Right renal cortex interstitium (tissue), 3 donors: ENCODE measurements around the gene TXNDC11. TPM values are rescaled to one million over a fixed set of nuclear protein-coding genes. Genes with fewer than 3 reads are reported as not detected.

Source experiments
- DNase-seq, 3 donors: peaks; one replicate each; pipeline ENCODE4 v3.0.0-alpha.2; 2013; ENCODE audit warnings: low read depth in 3 of 3, low spot score in 2 of 3
- polyA plus RNA-seq, 3 donors: library from polyadenylated mRNA; unstranded; fragments of 120-200 nt; gene quantifications; one replicate each; pipeline ENCODE4 v1.2.1, GENCODE V29; 2013; ENCODE audit not compliant: insufficient read length in 3 of 3

The TXNDC11 gene
- polyA plus RNA-seq, 3 donors: 40.2 to 42.1 (median 40.5) TPM

DNA sequence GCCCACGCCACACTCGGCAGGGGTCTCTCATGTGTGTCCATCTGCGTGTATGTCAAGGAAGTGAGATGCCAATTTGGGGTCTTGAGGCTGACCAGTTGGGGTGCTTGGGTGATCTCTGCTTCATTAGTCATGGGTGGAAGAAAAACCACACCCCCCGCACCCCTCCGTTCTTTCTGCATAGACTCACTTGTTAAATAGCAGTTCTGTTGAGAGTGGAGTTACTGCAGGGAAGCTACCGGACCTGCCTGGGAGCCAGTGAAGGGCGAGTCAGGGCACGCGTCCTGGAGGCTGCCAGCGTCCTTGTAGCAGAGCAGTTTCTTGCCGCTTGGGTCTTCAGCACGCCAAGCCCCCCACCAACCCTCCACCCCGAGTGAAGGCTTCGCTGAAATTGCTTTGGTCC lies 65.9 kb downstream of the TXNDC11 start:
- DNase-seq: no peak

DNA sequence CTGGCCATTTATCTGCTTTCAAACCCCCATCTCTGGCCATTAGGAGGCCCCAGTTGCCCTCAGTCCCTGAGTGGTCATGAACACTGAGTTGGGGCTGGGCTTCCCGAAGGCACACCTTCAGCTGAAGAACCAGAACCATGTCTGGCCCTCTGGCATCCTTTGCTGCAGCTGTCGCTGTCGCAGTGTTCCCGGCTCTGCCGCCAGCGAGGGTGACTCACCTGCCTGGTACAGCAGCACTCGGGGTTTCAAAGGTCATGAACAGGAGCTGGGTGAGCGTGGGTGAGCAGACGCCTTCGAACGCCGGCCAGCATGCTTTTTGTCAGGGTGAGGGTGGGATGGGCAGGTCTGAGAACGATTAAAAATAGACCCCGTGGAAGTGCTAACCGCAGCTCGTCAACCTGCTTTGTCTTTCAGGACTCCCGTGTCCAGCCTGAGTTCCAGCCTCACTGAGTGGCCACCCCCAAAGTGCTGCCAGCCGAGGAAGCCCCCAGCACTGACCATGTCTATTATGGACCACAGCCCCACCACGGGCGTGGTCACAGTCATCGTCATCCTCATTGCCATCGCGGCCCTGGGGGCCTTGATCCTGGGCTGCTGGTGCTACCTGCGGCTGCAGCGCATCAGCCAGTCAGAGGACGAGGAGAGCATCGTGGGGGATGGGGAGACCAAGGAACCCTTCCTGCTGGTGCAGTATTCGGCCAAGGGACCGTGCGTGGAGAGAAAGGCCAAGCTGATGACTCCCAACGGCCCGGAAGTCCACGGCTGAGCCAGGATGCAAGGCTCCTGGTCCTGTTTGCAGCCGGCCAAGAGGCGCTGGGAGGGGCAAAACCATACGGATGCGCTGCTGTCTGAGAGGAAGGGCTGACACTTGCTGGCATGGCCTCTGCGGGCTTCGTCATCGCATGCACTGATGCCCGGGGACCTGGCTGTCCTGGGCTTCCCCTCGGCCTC lies 66.8 kb downstream of the TXNDC11 start:
- DNase-seq: no peak

DNA sequence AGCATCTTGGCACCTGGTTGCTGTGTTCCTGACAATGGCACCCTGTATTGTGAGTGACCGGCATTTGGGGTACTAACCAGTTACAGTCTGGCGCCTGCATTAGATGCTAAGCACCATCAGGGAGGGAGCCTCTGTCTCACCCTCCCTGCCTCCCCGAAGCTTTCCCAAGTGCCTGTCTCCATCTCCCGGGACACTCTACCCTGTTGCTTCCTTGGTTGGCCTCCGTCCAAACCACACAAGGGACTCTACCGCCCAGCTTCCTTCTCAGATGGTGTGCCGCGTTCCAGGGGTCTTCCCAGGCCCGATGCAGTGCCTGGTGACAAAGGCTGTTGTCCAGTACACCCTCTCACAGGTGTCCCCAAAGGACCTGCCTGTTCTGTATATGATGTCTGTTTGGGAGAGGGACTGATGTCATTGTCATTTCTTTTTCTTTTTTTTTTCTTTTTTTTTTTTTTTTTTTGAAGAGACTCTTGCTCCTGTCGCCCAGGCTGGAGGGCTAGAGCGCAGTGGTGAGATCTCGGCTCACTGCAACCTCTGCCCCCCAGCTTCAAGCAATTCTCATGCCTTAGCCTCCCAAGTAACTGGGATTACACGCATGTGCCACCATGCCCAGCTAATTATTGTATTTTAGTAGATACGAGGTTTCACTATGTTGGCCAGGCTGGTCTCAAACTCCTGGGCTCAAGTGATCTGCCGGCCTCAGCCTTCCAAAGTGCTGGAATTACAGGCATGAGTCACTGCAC lies 67.7 kb downstream of the TXNDC11 start:
- no peak for DNase-seq

DNA sequence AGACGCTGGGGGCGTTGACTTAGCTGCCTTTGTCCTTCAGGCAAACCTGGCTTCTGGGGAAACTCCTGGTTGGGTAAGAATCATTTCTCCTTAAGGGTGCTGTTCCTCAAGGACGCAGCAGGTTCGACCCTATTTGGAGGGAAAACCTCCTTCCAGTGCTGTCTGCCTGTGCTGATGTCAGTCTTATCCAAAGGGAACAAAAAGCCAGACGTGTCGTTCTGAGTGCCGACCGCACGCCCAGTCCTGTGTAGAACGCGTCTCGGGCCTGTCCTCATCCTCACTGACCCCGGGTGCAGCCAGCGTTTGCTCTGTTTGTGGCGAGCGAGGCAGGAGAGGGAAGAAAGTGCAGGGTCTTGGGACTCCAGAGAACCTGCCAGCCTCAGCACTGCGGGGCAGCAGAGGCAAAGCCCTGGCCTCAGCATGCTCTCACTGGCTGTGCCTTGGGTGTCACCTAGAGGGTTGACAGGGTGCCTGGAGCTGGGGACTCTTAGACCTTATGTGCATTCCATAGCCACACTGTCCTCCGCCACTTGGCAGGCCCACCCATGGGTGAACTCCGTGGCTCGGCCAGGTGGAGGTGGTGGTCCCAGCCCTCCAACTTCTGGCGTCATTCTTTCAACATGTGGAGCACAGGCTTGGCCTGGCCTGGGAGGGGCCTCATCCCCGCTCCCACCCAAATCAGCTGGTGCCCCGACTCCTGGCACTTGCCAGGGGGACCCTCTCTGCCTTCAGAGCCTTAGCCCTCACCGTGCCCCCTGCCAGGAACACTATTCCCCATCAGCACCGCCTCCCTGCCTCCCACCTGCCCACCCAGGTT lies 68.4 kb downstream of the TXNDC11 start:
- DNase-seq: no peak

DNA sequence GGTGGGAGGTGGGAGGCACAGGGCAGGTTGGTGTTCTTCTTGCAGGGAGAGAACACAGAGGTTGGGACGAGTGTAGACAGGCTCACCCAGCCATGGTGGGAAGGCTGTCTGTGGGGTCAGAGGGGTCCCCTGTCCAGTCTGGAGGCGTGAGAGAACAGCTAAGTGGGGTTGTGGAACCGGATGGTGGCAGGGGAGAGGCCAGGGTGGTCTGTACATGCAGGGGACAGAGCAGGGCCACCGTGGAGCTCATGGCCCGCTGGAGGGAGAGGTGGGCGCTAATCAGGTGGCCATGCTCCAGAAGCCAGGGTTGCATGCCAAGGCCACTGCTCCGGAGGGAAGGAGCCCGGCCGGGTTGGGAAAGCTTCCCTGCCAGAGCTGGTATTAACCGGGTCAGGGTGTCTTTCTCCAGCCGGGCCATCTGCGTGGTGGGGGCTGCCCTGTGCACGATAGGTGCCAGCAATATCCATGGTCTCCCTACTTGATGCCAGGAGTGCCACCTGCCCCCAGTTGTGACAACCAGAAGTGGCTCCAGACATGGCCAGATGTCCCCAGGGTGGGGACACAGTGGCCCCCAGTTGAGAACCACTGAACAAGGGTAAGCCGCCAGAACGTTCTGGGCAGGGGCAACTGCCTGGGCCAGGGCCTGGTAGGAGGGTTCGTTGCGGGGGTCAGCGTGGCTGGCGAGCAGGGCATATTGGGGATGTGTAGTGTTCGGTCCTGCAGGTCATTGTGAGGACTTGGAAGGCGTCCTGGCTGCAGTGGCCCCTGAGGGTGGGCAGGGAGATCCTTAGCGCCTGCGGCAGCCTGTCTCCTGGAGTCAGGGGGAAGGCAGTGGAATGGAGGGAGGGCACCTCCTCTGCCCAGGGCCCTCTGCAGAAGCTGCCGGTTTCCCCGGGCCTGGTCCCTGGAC lies 69.3 kb downstream of the TXNDC11 start:
- no peak for DNase-seq

DNA sequence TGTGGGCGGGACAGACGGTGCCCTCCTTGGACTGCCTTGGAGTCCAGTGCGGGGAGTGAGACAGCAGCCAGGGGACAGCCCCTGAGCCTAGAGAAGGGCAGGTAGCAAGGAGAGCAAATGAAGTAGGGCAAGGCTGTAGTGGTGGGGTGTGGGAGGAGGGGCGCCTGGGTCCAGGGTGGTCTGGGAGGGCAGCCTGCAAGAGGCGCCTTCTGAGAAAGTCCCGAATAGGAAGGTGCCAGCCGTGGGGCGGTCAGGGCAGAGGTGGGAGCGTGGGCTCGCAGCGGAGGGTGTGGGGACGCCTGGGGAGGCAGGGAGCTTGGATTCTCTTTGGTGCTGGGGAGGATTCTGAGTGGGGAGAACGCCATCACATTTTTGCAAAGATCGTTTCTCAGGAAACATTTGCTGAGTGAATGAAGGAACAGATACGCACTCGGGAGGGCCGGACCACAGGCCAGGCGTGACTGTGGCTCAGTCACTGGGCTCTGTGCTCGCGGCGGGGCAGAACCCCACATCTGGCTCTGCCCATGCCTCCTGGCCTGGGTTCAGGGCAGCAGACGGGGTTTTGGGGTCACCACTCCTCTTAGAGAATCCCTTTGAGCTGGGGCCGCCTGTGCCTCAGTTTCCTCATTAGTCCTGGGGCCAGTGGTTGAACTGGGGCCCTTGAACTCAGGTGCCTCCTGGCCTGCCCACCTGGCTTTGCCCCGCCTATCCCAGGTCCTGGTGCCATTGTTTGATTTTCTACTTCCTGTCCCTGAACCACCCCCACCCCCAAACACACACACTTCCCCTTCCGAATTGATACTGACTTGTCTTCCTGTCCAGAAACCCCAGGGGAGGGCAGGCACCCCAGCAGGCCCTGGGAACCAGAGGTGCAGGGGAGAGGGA lies 70.2 kb downstream of the TXNDC11 start:
- DNase-seq: no peak

DNA sequence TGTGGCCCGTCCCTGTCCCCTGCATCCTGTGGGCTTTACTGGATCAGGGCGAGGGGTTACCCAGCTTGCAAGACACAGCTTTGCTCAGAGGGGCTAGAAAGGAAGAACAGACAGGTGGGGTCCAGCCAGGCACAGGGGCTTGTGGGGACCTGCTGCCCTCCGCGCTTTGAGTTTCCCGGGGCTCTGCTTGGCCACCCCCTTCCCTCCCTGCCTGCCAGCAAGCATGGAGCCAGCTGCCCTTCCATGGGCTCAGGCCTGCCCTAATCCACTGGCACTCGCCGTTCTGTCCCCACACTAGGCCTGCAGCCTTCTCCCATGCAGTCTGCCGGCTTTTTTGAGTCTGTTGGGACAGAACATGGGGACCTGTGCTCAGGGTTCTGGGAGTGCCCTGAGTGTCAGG lies 71.0 kb downstream of the TXNDC11 start:
- no peak for DNase-seq

DNA sequence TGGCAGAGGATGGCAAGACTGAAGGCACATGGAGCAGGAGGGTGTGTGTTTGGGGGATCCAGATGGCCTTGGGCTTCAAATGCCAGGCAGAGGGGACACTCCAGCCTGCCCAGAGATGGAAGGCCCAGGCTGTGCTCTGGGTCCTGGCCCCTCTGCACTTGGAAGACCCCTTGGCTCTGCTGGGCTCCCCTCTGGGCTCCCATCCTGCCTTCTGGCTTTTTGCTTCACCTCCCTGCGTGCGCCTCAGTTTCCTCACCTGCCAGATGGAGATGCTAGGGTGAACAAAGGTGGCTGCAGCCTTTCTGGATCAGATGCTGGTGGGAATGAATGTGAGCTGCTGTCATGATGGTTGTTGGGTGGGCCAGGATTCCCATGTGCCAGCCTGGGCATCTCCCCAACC lies 71.4 kb downstream of the TXNDC11 start:
- DNase-seq: no peak

DNA sequence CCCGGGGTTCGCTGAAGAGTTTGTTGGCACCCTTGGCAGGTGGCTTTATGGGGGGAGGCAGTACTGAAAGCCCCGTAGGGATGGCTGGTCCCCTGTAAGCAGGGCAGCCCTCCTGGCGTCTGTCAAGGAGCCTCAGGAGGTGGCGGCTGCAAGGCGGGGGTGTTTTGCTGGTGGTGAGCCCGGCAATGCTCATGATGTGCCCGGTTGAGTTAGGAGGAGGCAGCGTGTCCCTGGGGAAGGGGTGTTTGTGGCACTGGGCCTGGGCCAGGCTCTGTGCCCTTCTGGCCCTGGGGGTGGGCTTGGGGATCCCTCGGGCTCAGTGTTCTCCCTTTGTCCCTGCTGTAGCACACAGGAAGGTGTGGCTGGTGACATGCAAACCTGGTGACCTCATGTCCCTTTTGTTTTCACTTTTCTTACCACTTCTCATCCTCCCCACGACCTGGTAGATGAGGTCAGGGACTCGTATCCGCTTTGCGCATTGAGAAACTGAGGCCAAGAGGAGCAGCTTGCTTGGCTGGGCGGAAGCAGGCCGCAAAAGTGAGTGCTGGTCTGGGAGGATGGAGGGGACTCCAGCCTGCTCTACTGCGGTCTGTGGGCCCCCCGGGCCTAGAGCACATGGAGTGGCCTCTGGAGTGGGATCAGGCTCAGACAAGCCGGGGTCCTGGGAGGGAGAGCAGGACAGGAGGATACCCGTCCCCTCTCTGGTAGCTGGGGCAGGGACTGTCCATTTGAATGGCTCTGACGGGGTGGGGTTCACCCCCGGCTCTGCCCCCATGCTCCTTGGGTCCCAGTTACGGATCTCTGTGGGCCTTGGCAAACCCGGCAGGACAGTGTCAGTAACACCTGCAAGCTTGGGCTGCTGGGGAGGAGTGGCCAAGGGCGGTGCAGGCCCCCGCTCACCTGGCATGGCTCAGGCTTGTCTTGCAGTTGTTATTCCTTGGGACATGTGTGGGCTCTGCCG lies 72.2 kb downstream of the TXNDC11 start:
- no peak for DNase-seq

DNA sequence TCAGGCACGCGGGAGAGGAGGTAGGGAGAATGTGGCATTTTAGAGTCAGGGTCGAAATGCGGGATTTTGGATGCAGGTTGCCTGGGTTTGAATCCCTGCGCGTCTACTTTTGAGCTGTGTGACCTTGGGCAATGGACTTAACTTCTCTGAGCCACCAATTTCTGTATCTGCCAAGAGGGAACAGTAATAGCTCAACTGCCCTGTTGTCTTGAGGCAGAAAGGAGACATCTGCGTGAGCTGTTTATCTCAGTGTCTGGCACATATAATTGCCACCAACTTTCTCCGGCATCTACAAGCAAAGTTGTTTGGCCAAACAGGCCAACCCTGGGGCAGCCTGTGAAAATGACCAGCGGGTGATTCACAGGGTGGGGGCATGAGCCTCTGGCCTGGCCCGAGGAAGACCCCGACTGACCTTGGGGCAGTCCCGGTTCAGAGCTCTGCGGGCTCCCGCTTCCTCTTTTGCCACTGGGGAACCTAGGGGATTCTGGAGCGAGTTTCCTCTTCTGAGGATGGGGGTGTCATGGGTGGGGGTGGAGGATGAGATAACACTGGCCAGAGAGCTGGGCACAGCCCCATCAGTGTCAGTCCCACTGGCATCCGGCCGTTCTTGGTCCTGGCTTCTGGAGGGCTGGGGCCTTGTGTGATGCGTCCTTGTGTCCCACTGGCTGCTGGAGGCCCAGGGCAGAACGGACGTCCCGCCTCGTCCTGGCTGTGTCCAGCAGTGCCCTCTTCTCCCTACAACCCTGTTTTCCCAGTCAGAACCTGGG lies 73.1 kb downstream of the TXNDC11 start:
- no peak for DNase-seq

DNA sequence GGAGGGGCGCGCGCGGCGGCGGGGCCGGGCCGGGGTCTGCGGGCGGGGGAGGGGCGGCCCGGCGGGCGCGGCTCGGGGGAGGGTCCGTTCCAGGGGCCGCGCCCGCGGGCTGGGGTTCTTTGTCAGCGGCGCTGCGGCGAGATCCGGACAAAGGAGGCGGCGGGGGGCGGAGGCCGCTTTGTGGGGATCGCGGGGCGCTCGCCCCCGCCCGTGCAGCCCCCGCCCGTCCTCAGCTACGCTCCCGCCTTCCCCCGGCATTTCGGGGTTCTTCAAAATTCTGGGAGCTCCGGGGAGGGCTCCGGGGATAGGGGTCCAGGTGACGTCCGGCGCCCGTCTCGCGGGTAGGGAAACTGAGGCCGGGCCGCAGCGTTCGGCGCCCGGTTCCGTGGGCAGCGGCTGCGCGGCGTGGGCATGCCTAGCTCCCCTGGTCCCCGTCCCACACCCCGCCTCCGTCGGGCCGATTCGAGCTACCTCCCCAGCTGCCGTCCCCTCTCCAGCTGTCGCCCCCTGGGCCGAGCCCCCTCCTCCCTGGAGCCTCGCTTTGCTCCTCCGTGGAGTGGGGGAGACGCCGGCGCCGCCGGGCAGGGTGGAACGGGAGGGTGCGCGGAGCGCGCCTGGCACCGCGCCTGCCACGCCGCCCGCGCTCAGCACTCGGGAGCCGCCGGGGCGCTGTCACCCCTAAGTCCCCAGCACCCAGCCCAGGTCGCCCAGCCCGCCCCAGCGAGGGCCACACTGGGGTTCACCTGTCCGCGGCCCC lies 73.9 kb downstream of the TXNDC11 start:
- no peak for DNase-seq

DNA sequence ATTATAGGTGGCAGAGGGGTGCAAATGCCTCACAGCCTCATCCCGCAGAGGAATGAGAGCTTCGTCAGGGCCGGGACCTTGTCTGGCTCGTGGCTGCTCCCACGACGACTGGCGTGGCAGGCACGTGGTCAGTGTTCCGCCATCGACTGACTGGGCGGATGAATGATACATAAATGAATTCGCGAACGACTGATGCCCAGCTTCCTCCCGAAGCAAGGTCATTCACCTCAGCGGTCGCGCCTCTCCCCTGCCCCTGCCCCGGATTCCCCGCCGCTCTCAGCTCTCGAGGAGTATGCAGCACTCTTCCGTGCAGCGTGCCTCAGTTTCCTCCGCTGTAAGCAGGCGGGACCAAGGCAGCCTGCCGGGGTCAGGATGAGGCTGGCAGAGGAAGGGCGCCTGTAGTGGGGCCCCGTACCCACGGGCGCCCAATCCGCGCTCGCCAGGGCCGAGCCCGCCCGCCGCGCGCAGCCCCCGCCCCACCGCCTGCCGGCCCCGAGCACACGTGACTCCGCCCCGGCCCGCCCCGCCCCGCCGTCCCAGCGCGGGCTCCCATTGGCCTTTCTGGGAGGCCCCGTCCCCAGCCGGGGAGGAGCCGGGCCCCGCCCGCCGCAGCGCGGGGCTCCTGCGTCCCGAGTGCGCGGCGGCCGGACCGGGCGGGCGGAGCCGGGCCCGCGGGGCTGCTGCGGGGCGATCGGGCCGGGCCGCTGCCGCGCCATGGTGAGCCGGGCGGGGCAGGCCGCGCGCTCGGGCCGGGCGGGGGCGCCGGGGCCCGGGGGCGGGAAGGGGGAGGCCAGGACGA lies 74.6 kb downstream of the TXNDC11 start, which contains the start of gene SNN:
TSS of gene SNN (plus strand) at position 632 of the 799 bp plus-strand sequence. CDS start 7,605 bp downstream, outside the sequence.
- peak in 2 of 3 donors; percentile 62 to 75 for DNase-seq

DNA sequence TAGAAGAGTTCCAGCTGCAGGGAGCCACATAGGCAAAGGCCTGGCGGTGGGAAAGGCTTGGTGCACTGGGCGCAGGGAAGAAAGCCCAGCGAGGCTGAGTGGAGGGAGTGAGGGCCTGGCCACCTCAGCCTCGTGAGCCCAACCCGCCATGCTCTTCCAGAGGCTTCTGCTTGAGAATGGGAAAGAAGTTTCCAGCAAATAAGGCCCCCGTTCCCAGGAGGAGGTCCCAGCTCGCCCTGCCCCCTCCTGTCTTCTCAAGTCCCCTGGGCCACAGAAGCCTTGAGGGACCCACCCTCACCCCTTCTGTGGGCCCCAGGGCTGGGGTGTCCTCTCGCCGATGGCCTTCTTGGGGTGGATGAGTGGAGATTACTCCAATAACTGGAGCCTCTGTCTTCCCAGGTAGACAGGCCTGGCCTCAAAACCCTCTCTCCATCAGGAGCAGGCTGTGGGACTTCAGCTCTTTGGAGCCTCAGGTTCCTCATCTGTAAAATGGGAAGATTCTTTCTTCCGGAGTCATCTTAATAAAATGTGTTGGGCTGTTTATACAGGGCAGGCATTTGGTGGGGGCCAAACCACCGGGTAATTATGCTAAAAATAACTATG lies 75.3 kb downstream of the TXNDC11 start:
- no peak for DNase-seq

DNA sequence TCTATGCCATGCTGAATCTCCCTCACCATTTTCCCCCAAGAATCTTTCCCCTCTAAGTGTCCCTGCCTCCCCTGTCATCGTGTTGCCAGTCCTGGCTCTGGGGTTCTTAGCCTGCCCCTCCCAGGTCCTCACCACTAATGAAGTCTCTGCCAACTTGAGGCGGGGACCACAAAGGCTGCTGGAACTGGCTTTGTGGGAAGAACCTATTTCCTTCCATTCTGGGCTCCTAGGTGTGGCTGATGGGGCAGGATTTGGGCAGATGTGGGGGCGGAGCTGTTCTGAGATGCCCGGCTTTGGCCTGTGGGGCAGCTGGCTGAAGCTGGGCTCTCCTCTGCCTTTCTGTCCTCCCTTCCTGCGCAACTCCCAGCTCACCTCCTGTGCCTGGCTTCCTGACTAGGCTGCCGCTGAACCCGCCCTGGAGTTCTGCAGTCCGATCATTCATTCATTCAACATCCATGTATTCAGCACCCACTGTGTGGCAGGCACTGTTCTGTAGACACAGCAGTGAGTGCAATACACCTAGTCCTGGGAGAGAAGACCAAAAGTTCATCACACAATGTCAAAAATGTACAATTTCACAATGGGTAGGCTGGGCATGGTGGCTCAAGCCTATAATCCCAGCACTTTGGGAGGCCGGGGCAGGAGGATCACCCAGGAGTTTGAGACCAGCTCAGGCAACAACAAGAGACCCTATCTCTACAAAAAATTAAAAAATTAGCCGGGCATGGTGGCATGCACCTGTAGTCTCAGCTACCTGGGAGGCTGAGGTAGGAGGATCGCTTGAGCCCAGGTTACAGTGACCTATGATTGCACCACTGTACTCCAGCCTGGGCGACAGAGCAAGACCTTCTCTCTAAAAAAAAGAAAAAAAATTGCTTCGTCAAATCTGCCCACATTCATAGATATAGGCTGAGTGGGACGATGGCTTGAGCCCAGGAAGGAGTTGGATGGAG lies 76.3 kb downstream of the TXNDC11 start:
- DNase-seq: no peak
